Right renal cortex interstitium (tissue), 3 donors: Measurements from ENCODE around the gene MED22. TPM values are rescaled to one million over a fixed set of nuclear protein-coding genes. Genes with fewer than 3 reads are reported as not detected.
"Not testable (repeated sequence)": the region's sequence is repeated elsewhere in the genome, so short reads cannot be mapped to it uniquely, and the experiment has no call there.

Experiments used
- DNase-seq, 3 donors: peaks; one replicate each; pipeline ENCODE4 v3.0.0-alpha.2; 2013; ENCODE audit warnings: low read depth in 3 of 3, low spot score in 2 of 3
- polyA plus RNA-seq, 3 donors: library from polyadenylated mRNA; unstranded; fragments of 120-200 nt; gene quantifications; one replicate each; pipeline ENCODE4 v1.2.1, GENCODE V29; 2013; ENCODE audit not compliant: insufficient read length in 3 of 3

The MED22 gene
- polyA plus RNA-seq, 3 donors: 23.3 to 25.0 (median 24.5) TPM

DNA sequence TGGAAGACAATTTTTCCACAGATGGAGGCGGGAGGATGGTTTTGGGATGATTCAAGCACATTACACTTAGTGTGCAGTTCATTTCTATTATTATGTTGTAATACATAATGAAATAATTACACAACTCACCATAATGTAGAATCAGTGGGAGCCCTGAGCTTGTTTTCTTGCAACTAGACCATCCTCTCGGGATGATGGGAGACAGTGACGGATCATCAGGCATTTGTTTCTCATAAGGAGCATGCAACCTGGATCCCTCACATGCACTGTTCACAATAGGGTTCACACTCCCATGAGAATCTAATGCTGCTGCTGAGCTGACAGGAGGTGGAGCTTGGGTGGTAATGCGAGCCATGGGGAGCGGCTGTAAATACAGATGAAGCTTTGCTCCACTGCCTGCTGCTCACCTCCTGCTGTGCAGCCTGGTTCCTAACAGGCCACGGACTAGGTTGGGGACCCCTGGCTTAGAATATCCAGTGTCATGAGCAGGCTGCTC is 29.8 kb upstream of the MED22 start:
- no peak for DNase-seq

DNA sequence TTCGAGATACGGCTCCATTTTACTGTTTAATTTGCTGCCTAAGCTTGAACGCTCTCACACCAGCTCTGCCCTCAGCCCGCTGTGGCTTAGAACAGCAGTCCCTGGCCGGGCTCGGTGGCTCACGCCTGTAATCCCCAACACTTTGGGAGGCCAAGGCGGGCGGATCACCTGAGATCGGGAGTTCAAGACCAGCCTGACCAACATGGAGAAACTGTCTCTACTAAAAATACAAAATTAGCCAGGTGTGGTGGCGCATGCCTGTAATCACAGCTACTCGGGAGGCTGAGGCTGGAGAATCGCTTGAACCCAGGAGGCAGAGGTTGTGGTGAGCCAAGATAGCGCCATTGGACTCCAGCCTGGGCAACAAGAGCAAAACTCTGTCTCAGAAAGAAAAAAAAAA is 29.3 kb upstream of the MED22 start:
- DNase-seq: not testable (repeated sequence)

DNA sequence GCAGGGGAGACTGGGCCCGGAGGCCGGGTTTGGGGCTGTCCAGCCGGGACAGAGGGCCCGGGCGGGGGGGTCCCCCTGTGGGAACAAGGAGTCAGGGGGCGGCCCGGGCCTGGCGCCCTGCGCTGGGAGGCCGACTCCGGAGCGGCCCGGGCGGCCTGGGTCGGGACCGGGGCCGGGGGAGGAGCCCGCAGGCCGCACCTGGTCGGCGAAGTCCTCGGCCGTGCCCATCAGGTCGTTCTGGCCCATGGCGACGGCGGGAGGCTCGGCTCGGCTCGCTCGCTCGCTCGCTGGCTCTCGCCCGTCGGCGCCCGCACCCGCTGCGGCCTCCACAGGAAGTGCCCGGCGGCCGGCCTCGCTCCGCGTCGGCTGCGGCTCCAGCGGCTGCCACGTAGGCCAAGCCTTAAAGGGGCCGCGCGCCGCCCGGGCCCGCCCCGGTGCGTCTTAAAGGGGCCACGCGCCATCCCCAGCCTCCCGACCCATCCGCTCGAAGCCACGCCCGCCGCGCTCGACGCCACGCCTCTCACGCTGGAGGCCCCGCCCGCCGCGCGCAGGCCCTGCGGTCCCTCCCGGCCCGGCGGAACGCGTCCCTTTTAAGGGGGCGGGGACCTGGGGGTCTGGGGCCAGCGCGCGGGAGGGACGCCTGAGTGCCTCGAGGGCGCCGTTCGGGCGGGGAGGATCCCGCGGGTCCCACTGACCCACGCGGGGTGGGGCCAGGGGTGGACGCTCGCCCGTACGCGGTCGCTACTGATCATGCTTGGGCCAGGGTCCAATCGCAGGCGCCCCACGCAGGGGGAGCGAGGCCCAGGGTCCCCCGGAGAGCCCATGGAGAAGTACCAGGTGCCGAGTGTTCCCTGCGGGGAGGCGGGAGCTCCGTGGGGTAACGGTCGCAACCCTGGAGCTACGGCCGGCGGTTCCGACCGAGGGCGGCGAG is 28.1 kb upstream of the MED22 start, which contains the start of the genes STKLD1 and SURF4:
Gene STKLD1 (plus strand): TSS at position 643 of the 931 bp plus-strand sequence. CDS start 108 bp downstream, at position 751.
Gene SURF4 (minus strand): TSS at position 337 of the 931 bp plus-strand sequence. CDS start 91 bp downstream, at position 246.
- peak; percentile 70 to 90 (median 86) for DNase-seq

DNA sequence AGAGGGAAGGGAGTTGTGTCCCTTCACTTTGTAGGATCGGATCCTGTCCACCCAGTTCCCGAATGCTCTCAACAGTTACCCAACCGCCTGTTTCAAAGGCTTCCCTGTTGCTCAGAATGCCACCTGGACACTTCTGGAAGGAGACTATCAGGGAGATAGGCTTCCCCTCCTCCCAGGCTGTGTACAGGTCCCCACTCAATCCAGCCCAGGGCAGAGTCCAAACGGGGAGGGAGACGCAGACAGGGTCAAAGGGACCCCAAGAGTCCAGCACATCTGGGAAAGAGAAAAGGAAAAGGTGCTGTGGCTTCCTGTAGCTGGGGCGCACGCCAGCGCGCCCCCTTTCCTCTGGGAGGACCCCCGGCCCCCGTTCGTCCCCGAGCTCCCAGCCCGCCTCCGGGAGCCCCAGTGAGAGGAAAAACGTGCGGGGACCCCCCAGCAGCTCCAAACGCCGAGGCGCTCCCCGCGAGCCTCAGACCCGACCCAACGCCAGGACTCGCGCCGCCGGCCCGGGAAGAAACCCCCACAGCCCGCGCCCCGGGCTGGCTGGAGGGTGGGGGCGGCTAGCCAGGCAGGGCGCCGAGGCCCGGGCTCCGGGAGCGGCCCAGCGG is 27.3 kb upstream of the MED22 start:
- DNase-seq: no peak

DNA sequence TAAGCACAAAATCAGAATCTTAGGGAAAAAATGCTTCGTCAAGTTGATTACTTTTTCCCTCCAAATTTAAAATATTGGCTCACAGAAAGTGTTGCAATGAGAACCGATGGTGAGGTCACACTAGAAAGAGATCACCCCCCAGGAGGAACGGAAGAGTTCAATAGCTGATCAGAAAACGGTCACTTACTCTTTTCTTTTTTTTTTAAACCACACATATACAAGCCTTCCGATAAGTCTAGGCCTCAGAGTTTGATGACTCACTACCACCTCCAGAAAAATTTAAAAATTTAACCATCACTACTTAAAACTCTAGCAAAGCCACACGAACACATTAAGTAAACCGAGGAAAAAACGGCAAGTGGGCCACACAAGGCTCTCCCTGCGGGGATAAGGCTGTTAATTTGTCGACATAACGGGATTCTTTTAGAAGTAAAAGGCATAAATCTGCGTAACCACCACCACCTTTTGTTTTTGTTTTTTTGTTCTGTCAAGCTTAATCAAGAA is 26.7 kb upstream of the MED22 start:
- DNase-seq: no peak

DNA sequence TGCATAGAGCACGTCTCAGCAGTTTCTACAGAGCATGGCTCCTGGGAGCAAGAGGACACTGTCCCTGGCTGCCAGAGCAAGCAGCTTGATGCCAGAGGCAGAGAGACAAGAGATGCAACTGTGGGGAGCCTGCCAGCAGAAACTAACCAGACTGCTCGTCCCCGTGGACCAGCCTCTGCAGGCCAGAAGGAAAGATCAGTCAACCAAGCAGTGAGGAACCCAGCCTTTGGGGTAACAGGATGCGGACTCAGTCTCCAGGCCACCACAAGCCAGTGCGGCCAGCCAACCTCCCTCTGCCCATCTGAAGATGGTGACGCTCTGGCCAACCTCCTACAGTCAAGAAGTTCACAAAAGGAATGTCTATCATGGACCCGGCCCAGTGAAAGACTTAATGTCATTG is 24.2 kb upstream of the MED22 start:
- DNase-seq: no peak

DNA sequence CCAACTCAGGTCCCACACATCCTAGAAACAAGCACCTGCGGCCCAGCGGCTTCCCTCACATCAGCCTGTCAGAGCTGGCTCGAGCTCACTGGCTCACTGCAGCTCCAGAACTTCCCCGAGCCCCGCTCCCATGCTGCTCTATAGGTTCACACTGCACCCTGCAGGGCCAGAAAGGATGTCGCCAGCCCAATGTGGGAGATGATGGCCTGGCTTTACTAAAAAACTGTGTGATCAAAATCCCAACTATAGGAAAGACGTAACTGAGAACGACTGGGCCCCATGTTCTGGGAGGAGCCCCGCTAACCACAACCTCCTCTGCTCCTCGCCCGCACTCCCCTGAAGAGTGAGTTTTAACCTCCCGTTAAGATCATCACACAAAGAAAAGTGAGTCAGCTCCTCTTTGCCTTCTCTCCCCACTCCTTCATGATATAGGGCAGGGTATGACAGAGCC is 23.4 kb upstream of the MED22 start:
- DNase-seq: no peak

DNA sequence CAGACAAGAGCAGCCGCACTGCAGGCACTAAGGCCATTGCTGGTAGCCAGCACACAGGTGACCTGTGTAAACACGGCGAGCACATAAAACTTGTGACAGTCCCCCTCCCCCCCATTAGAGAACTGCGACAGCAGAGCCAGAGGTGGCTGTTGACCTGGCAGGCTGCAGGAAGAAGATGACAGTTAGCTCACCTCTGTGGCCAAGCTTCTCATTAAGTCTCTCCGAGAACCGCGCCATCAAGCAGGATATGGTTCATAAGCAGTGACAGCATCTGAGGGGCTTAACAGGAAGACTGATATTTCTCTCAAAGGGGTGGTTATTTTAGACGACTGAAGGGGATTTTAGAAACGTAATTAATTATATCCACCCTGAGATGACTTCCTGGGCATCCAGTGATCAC is 22.8 kb upstream of the MED22 start:
- no peak for DNase-seq

DNA sequence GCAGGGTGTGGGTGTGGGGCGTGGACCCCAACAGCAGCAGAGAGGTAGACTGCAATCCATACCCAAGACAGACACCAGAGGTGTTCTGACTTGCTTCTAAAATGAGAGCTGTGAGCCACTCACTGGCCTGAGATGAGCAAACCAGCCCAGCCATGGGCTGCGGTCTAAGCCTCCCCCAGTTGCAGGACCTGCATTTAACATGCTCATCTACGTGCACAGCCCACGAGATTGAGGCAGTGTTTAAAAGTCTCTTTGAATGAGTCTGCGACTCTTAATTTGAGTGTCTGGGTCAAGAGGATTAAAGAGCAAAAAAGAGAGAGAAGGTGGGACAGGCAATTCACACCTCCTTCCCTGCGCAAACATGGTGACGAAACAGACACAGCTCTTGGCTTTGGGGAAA is 22.0 kb upstream of the MED22 start:
- DNase-seq: no peak

DNA sequence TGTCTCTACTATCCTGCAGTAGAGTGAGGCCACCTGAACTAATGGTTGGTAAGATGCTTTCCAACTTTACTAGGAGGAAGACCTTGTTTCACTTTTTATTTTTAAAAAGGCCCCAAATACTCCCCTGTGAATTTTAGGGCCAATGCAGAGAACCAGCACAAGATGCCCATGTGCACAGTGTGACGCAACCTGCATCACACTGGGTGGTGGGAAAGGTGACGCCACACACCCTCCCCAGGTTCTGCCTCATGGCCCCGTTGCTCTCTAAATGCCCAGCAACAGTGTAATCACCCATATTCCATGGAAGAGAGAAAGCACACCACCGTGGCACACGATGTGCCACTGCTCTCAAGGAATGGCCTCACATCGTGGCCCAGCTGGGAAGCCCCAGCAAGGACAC is 21.5 kb upstream of the MED22 start:
- DNase-seq: no peak

DNA sequence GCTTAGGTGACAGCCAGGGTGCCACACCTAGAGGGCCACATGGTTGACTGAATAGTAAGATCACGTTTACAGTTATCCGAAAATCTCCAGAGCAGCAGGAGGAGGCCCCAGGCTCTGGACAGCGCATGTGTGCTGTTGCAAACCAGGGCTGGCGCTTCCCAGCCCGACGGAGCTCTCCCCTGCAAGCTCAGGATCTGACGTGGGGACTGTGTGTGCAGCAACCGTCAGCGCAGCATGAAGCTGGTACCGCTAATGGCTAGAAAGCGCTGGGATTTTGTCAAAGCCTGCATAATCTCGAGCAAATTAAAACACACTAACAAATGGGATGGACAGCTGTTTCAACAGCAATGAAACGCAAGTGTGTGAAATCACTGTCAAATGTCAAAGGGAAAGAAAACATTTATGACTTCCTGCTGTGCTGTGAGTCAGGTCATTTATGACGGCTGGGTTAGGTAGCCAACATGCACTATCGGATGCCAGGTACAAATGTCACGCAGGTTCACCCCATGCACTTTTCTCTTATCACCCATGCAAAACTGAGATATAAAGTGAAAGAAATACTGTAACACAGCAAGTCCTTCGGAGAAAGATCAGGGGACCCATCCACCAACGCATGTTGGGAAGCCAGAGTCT is 20.4 kb upstream of the MED22 start:
- no peak for DNase-seq

DNA sequence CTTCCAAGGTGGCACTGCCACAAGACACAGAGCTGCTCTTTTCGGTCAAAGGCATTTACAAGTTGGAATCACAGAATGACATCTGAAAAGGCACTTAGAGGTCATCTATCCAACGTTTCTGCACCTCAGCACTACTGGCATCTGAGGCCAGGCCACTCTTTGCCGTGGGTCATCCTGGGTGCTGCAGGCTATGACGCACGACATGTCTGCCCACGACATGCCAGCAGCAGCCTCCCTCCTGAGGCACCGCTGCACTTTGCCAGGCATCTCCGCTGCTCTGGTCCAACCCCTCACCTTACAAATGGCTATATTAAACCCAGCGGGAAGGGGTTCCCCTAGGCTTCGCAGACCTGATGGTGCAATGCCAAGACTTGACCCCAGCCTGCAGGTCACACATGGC is 19.8 kb upstream of the MED22 start:
- no peak for DNase-seq

DNA sequence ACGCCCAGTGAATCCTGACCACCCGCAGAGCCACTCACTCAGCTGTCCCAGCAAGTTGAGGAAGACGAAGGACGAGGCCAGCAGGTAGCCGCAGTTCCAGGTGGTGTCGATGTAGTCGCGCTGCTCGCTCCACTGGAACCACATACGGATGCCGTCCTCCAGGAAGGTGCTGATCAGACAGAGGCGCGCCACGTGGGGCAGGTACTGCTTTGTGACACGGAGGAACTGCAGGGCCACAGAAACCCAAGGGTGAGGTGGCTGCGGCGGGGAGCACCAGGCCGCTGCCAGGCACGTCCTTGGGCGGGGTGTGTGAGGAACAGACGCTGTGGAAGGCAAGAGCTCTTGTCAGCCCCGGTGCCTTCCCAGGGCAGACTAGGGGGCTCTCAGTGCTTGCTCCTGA is 19.3 kb upstream of the MED22 start:
- no peak for DNase-seq

DNA sequence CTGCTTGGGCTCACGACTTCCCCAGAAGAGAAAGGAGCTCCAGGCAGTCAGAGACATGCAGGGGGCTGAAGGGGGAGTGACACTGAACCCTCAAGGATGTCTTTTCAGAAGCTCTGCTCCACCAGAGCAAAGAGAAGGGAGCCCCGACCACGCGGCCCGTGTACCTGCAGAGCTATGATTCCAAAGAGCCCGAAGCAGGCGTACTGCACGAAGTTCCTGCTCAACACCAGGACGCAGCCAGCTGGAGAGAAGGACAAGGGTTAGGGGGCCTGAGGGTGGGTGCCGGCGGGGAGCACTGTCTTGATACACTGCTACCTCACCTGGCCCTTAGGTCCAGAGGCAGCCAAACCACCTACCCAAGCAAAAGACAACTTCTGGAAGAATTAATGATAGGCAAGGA is 18.5 kb upstream of the MED22 start:
- no peak for DNase-seq

DNA sequence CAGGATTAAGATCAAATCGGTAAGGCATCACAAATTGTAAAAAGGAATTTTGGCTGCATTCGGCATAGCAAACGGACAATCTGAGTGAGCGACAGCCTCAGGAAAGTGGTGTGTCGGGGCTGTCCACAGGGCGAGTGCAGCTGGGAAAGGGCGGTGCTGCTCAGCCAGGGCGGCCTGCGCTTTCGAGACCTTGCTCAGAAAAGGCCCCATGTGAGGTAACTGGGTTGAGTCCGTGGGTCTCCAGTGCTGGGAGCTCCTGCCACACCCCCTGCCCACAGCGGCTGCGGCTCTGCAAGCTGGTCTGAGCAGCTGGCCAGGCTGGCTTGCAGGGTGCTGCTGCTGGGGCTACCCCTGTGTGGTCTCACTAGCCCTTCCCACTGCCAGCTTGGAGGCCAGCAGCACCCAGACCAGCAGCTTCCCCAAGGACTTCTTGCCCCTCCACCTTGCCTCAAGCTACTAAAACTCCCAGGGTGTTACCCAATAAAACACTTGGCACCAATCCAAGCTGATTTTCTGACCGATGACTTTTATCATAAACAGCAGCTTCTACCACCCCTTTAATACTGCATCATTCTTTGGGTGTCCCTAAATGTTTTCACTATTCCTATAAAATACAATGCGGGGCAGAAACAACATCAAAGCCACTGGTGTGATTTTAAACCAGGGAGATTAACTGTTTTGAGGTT is 14.6 kb upstream of the MED22 start:
- DNase-seq: no peak

DNA sequence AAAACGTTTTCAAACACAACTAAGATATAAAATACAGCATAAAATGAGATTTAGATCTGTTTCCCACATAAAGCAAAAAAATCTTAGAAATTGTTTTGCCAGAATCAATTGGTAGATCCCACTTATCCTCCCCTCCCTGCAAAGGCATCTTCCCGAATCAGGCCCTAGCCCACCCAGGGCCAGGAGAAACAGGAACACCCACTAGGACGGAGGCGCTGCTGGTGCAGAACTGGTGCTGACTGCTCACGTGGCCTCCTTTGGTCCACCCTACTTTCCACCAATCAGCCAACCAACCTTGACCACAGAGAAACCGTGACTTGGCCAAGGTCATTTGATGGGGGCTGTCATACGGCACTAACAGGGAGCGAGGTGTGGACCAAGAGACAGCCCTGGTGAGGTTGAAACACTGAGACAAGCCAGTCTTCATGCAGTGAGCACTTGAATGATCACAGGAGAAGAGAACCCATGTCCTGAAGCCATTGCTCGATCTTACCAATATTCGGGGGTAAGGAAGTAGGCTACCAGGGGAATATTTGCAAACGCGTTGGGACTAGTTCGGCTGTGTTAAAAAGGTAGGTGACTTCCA is 13.7 kb upstream of the MED22 start:
- no peak for DNase-seq

DNA sequence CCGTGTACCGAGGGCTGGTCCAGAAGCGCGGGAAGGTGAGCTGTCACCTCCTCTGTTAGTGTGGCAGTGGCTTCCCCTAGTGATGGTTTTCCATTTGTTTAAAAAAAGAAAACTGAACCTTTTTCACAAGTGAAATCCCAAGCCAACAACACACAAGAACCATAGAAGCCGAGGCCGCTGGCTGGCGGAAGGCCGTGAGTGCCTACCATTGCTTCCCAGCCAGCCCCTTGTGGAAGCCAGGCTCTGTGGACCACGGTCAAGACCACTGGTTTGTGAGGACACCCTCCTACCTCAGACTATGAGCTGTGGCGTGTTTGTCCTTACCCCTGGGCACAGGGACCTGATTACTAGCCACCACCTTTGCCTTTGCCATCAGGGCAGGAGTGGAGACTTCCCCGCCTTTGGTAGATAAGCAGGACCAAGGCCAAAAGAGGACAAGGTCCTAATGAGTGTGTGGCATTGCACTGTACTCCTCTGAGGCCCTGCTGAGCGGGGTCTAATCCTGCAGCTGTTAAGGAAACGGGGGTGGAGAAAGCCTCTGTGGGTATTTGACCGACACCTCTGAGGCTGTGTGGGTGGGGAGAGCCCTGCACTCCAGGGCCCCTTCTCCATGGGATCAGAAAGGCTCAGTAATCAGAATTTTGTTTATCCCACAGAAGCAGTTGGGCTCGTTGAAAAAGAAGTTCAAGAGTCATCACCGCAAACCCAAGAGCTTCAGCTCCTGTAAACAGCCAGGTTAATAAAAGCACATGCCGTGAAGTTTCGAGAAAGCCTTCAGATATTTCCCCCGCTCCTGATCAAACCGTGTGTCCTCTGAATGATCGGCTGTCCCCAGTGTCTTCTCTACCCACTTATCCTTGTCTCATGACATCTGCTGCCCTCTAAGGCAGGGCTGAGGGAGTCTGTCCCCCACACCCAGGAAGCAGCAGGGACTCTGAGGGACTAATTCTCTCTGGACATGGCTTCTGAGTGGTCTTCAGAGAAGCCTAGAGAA is 12.8 kb upstream of the MED22 start:
- DNase-seq: no peak

DNA sequence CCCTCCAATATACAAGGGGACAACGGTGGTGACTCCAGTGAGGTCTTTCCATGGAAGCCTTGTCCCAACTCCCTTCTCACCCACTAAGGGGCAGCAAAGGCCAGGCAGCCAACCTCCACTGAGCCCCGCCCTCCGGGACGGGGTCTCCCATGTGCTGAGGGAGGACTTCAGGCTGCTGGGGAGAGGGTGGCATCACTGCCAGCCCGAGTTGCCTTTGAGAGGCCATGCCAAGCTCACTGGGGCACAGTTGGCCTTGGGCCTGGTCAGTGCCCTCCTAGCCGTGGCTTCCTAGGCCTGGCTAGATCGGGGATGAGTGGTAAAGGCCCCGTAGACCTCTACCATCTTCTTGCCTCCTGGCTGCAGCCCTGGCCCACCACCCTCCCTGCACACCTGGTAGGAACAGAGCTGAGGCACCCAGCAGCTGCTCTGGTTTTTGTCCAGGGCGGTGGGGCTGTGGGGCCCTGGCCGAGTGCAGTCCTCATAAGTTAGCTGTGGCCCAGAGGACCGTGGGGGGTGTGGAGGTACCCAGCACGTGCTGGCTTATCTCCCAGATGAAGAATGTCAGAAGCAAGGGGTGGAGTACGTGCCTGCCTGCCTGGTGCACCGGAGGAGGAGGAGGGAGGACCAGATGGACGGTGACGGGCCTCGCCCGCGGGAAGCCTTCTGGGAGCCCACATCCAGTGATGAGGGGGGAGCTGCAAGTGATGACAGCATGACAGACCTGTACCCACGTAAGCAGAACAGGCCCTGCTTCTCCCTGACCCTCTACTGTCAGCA is 11.7 kb upstream of the MED22 start:
- no peak for DNase-seq
